DMS 273 (cell line): ENCODE data around the gene TGFB1.
"Not testable (repeated sequence)": the region's sequence is repeated elsewhere in the genome, so short reads cannot be mapped to it uniquely, and the experiment has no call there.

Experiments used
- DNase-seq: peaks from one replicate; lab custom pipeline; 2025; ENCODE audit not compliant: unreplicated experiment; lab: John Stamatoyannopoulos, UW

Gene TGFB1

GRCh38 chr19:41346916-41347315 lies 6.8 kb downstream of the TGFB1 start:
- not testable (repeated sequence) for DNase-seq

GRCh38 chr19:41344162-41344561 lies 9.6 kb downstream of the TGFB1 start:
- no peak for DNase-seq

GRCh38 chr19:41341669-41342490 lies 11.8 kb downstream of the TGFB1 start:
- DNase-seq: no peak

- DNase-seq: no peak
Observed at GRCh38 chr19:41339936-41340335, 13.8 kb downstream of the TGFB1 start.

GRCh38 chr19:41335467-41335866 lies 18.3 kb downstream of the TGFB1 start:
- DNase-seq: no peak

- no peak for DNase-seq
Observed at GRCh38 chr19:41334793-41335192, 18.9 kb downstream of the TGFB1 start.

GRCh38 chr19:41332468-41332867 lies 21.3 kb downstream of the TGFB1 start:
- no peak for DNase-seq

- no peak for DNase-seq
Observed at GRCh38 chr19:41332000-41332399, 21.7 kb downstream of the TGFB1 start.

GRCh38 chr19:41330946-41331678 lies 22.6 kb downstream of the TGFB1 start:
- DNase-seq: no peak

- no peak for DNase-seq
Observed at GRCh38 chr19:41330481-41330880, 23.2 kb downstream of the TGFB1 start.

GRCh38 chr19:41328842-41329225 lies 24.9 kb downstream of the TGFB1 start:
- peak; percentile 35 for DNase-seq

- DNase-seq: no peak
Observed at GRCh38 chr19:41328157-41328841, 25.4 kb downstream of the TGFB1 start.

- peak; percentile 61 for DNase-seq
Observed at GRCh38 chr19:41327576-41328156, 26.1 kb downstream of the TGFB1 start.

- DNase-seq: no peak
Observed at GRCh38 chr19:41327076-41327575, 26.6 kb downstream of the TGFB1 start.

GRCh38 chr19:41325947-41326706 lies 27.6 kb downstream of the TGFB1 start:
- DNase-seq: peak; percentile 62

- DNase-seq: no peak
Observed at GRCh38 chr19:41325640-41325946, 28.1 kb downstream of the TGFB1 start.

- DNase-seq: peak; percentile 67
Observed at GRCh38 chr19:41324921-41325639, 28.6 kb downstream of the TGFB1 start.

- peak; percentile 50 for DNase-seq
Observed at GRCh38 chr19:41324231-41324702, 29.5 kb downstream of the TGFB1 start.

GRCh38 chr19:41323430-41324125 lies 30.1 kb downstream of the TGFB1 start:
- DNase-seq: peak; percentile 94
